Natural killer cell treated with Interleukin-12 subunit alpha and Interleukin-12 subunit beta and Interleukin-15 and Interleukin-18, amount 100 ng/mL, for 72 hours (primary cell): ENCODE data around the gene TMEM116. TPM values are rescaled to one million over a fixed set of nuclear protein-coding genes. Genes with fewer than 3 reads are reported as not detected.
A peak's percentile ranks its signal among the peaks of the same experiment; 100 is the strongest.
"Not testable (repeated sequence)": the region's sequence is repeated elsewhere in the genome, so short reads cannot be mapped to it uniquely, and the experiment has no call there.

ENCODE experiments used
- ATAC-seq, 2 donors: fragments of 150-1000 bp; cut with Tn5 transposase in 1 of 2; sonication (Bioruptor Pico), chemical (Tn5 transposase) in 1 of 2; 2 replicates each; pipeline ENCODE4 v1.10.0; 2021
- DNase-seq: peaks from one replicate; pipeline ENCODE4 v3.0.0; 2022; ENCODE audit warnings: low spot score
- H3K27ac Mint-ChIP-seq, 2 donors: 1 replicate in 1 of 2; 2 replicates in 1 of 2; pipeline ENCODE4 v1.8.0; 2022; ENCODE audit warnings: mixed read lengths in 2 of 2, mild to moderate bottlenecking in 1 of 2, moderate library complexity in 1 of 2
- H3K27me3 Mint-ChIP-seq, 2 donors: 1 replicate in 1 of 2; 2 replicates in 1 of 2; pipeline ENCODE4 v1.8.0; 2022; ENCODE audit warnings: mixed read lengths in 2 of 2
- H3K36me3 Mint-ChIP-seq: one replicate; pipeline ENCODE4 v1.8.0; 2022; ENCODE audit warnings: mixed read lengths
- H3K4me1 Mint-ChIP-seq, 2 donors: 1 replicate in 1 of 2; 2 replicates in 1 of 2; pipeline ENCODE4 v1.8.0; 2022; ENCODE audit warnings: low read depth in 2 of 2, mixed read lengths in 2 of 2, mild to moderate bottlenecking in 1 of 2
- H3K4me3 Mint-ChIP-seq: one replicate; pipeline ENCODE4 v1.8.0; 2022; ENCODE audit warnings: mixed read lengths
- H3K9me3 Mint-ChIP-seq: 2 replicates; pipeline ENCODE4 v1.8.0; 2022; ENCODE audit warnings: mixed read lengths
- total RNA-seq, 2 donors: library from RNA; stranded (reverse); gene quantifications; one replicate each; pipeline ENCODE4 v1.2.3, GENCODE V29; 2022

The TMEM116 gene
- total RNA-seq, 2 donors from 2014 or later: 6.2 to 17.3 TPM

DNA sequence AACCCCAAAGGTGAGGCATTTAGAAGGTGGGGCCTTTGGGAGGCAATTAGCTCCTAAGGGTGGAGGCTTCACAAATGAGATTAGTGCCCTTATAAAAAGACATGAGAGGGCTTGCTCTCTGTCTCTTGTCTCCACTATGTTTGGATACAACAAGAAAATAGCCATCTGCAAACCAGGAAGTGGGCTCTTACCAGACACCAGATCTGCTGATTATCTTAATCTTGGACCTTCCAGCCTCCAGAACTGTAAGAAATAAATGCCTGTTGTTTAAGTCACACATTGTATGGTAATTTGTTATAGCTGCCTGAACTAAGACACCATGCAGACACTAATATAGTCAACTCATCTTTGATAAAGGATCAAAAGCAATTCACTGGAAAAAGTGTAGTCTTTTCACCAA is 34.4 kb downstream of the TMEM116 start:
- H3K27ac Mint-ChIP-seq: no peak overlapping the region
- DNase-seq (no peak), ATAC-seq (no peak)
- no peaks in the 10 kb centered on the region for H3K36me3 Mint-ChIP-seq
- H3K27me3 Mint-ChIP-seq: no peaks in the 10 kb centered on the region
- no peaks in the 10 kb centered on the region for H3K9me3 Mint-ChIP-seq
- peaks cover under 1 to 9% of the 10 kb centered on the region in 2 donors for H3K4me1 Mint-ChIP-seq
- H3K4me3 Mint-ChIP-seq: no peak overlapping the region

DNA sequence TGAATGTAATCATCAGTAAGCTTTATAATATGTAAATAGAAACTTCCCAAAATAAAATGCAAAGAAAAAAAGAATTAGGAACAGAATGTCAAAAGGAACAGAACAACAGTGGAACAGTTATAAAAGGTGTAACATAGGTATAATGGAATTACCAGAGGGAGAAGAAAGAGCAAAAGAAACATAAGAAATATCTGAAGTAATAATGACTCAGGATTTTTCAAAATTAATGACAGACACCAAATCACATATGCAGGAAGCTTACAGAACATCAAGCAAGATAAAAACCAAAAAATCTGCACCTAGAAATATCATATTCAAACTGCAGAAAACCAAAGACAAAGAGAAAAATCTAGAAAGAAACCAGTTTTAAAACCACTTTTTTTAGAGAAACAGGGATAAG is 36.1 kb downstream of the TMEM116 start:
- no peak overlapping the region for H3K4me3 Mint-ChIP-seq
- no peaks in the 10 kb centered on the region for H3K9me3 Mint-ChIP-seq

GRCh38 chr12:111976291-111976690 is 36.7 kb downstream of the TMEM116 start:
- no peaks in the 10 kb centered on the region for H3K27me3 Mint-ChIP-seq
- peaks cover 3 to 9% of the 10 kb centered on the region in 2 donors for H3K4me1 Mint-ChIP-seq
- DNase-seq: no peak
- H3K36me3 Mint-ChIP-seq: no peaks in the 10 kb centered on the region
- no peak overlapping the region for H3K27ac Mint-ChIP-seq
- no peak overlapping the region for H3K4me3 Mint-ChIP-seq
- no peaks in the 10 kb centered on the region for H3K9me3 Mint-ChIP-seq
- no peak for ATAC-seq

More for the DNA sequence above, 36.1 kb downstream of the TMEM116 start:
- no peak overlapping the region for H3K27ac Mint-ChIP-seq
- peaks cover 3 to 9% of the 10 kb centered on the region in 2 donors for H3K4me1 Mint-ChIP-seq
- no peaks in the 10 kb centered on the region for H3K27me3 Mint-ChIP-seq
- no peak for ATAC-seq
- H3K36me3 Mint-ChIP-seq: no peaks in the 10 kb centered on the region
- DNase-seq: no peak

DNA sequence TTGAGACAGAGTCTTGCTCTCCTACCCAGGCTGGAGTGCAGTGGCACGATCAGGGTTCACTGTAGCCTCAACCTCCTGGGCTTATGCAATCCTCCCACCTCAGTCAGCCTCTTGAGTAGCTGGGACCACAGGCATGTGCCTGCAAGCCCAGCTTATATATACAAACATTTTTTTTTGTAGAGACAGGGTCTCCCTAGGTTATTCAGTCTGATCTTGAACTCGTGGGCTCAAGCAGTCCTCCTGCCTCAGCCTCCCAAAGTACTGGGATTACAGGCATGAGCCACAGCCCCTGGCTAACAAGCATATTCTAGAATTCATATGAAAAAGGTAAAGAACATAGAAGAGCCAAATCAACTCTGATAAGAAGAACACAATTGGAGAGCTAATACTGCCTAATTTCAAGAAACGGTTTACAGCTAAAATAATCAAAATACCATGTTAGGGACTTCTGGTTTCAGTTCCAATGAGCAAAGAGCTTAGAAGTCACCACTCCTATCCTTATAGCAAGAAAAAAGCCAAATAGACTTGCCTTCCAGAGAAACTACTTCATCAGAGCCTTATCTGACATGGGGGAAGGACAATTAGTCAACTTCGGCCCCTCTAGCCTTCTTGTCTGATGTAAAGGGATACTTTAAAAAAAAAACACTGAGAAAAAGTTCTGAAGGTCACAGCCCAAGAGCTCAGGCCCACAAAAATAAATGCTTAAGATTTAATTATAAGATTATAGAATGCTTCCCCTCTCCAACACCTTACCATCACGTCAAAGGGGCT is 37.6 kb downstream of the TMEM116 start:
- Mint-ChIP-seq H3K4me3 (no peak overlapping the region), H3K36me3 (no peaks in the 10 kb centered on the region)
- no peak for ATAC-seq

GRCh38 chr12:111971800-111972199 is 41.2 kb downstream of the TMEM116 start:
- Mint-ChIP-seq H3K36me3 (no peaks in the 10 kb centered on the region), H3K9me3 (no peaks in the 10 kb centered on the region), H3K27ac (no peak overlapping the region), H3K4me3 (no peak overlapping the region), H3K27me3 (no peaks in the 10 kb centered on the region), H3K4me1 (peaks cover 4 to 14% of the 10 kb centered on the region in 2 donors)
- DNase-seq (no peak), ATAC-seq (no peak)

More for the DNA sequence above, 37.6 kb downstream of the TMEM116 start:
- no peaks in the 10 kb centered on the region for H3K9me3 Mint-ChIP-seq
- H3K27ac Mint-ChIP-seq: peak overlapping the region in 1 of 2 donors; percentile 47
- peaks cover 3 to 9% of the 10 kb centered on the region in 2 donors for H3K4me1 Mint-ChIP-seq
- no peaks in the 10 kb centered on the region for H3K27me3 Mint-ChIP-seq
- DNase-seq: no peak

DNA sequence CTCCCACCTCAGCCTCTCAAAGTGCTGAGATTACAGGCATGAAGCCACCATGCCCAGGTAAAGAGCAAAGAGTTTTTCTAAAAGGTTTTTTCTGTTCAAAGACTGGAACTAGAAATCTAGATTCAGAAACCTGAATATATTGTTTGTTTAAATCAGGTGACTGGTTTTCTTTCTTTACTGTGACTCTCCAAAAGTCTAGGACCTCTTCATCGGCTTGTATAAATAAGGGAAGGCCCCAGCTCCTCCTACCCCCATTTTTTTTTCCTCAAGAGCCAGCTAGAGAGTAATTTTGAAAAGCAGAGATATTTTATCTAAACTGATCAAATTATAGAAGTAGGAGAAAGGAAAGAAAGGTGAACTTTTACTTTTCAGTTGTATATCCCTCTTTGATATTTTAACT is 48.0 kb downstream of the TMEM116 start:
- H3K4me3 Mint-ChIP-seq: no peak overlapping the region
- no peaks in the 10 kb centered on the region for H3K27me3 Mint-ChIP-seq
- peaks cover 26% of the 10 kb centered on the region for H3K36me3 Mint-ChIP-seq
- peaks cover 4% of the 10 kb centered on the region for H3K9me3 Mint-ChIP-seq
- H3K4me1 Mint-ChIP-seq: peaks cover 4 to 7% of the 10 kb centered on the region in 2 donors
- no peak overlapping the region for H3K27ac Mint-ChIP-seq
- no peak for DNase-seq
- ATAC-seq: no peak

GRCh38 chr12:111959518-111959917 is 53.4 kb downstream of the TMEM116 start:
- not testable (repeated sequence) for H3K27me3 Mint-ChIP-seq

DNA sequence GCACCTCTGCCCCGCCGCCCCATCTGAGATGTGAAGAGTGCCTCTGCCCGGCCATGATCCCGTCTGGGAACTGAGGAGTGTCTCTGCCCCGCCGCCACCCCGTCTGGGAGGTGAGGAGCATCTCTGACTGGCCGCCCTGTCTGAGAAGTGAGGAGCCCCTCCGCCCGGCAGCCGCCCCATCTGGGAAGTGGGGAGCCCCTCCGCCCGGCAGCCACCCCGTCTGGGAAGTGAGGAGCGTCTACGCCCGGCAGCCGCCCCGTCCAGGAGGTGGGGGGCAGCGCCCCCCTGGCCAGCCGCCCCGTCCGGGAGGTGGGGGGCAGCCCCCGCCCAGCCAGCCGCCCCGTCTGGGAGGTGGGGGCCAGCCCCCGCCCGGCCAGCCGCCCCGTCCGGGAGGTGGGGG is 55.7 kb downstream of the TMEM116 start:
- not testable (repeated sequence) for H3K4me3 Mint-ChIP-seq, ATAC-seq, H3K27me3 Mint-ChIP-seq, H3K27ac Mint-ChIP-seq, H3K4me1 Mint-ChIP-seq, H3K9me3 Mint-ChIP-seq, DNase-seq
- H3K36me3 Mint-ChIP-seq: peaks cover 36% of the 10 kb centered on the region

More at GRCh38 chr12:111959518-111959917, 53.4 kb downstream of the TMEM116 start:
- H3K27ac Mint-ChIP-seq, H3K4me3 Mint-ChIP-seq, H3K4me1 Mint-ChIP-seq, DNase-seq, ATAC-seq, H3K9me3 Mint-ChIP-seq: not testable (repeated sequence)
- peaks cover 40% of the 10 kb centered on the region for H3K36me3 Mint-ChIP-seq

- peaks cover 15% of the 10 kb centered on the region for H3K36me3 Mint-ChIP-seq
- no peak overlapping the region for H3K4me3 Mint-ChIP-seq
- H3K9me3 Mint-ChIP-seq: peaks cover 3% of the 10 kb centered on the region
- no peak for DNase-seq
- peaks cover 13 to 16% of the 10 kb centered on the region in 2 donors for H3K4me1 Mint-ChIP-seq
- peaks cover 0 to 4% of the 10 kb centered on the region in 2 donors for H3K27me3 Mint-ChIP-seq
- ATAC-seq: no peak
- no peak overlapping the region for H3K27ac Mint-ChIP-seq
These were observed 58.0 kb downstream of the TMEM116 start for GRCh38 chr12:111954969-111955368.

DNA sequence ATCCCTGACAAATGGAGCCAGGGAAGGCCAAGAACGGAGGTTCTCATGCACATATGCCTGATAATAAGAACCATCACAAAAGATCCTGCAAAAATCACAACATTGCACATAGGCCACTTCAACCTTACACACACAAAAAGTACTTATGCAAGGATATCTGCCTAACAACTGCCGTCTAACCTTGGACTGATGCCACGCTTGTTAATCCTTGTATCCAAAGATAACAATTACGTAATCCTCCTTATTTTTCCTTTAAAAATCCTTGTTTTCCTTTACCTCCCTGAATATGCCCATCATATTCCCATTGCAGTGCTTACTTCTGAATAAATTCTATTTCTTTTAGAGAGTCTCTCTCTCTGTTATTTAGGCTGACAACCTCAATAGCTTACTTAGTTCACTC is 59.5 kb downstream of the TMEM116 start:
- Mint-ChIP-seq H3K4me3 (no peak overlapping the region), H3K36me3 (peaks cover 5% of the 10 kb centered on the region), H3K9me3 (no peaks in the 10 kb centered on the region), H3K4me1 (peaks cover 13 to 16% of the 10 kb centered on the region in 2 donors), H3K27ac (no peak overlapping the region), H3K27me3 (peaks cover 0 to 4% of the 10 kb centered on the region in 2 donors)
- DNase-seq: no peak
- ATAC-seq: no peak

- H3K4me3 Mint-ChIP-seq, H3K27me3 Mint-ChIP-seq, H3K9me3 Mint-ChIP-seq, H3K36me3 Mint-ChIP-seq, DNase-seq, H3K27ac Mint-ChIP-seq, ATAC-seq: not testable (repeated sequence)
- peaks cover 13 to 16% of the 10 kb centered on the region in 2 donors for H3K4me1 Mint-ChIP-seq
These were observed 60.7 kb downstream of the TMEM116 start for GRCh38 chr12:111952084-111952787.

DNA sequence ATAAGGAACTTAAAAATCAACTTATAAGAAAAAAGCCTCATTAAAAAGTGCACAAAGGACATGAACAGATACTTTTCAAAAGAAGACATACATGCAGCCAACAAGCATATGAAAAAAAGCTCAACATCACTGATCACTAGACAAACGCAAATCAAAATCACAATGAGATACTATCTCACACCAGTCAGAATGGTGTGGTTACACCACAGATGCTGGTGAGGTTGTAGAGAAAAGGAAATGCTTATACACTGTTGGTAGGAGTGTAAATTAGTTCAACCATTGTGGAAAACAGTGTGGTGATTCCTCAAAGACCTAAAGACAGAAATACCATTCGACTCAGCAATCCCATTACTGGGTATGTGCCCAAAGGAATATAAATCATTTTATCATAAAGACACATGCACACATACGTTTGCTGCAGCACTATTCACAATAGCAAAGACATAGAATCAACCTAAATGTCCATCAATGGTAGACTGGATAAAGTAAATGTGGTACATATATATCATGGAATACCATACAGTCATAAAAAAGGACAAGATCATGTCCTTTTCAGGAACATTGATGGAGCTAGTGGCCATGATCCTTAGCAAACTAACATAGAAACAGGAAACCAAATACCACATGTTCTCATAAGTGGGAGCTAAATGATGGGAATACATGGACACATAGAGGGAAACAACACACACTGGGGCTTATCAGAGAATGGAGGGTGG is 61.8 kb downstream of the TMEM116 start:
- not testable (repeated sequence) for H3K27ac Mint-ChIP-seq, H3K4me3 Mint-ChIP-seq, H3K9me3 Mint-ChIP-seq, H3K27me3 Mint-ChIP-seq, H3K36me3 Mint-ChIP-seq, DNase-seq
- peaks cover 13 to 16% of the 10 kb centered on the region in 2 donors for H3K4me1 Mint-ChIP-seq
- peak in 1 of 2 donors; percentile 59 for ATAC-seq

GRCh38 chr12:111943929-111944328 is 69.0 kb downstream of the TMEM116 start:
- ATAC-seq (no peak), DNase-seq (no peak)
- Mint-ChIP-seq H3K27me3 (peaks cover 0 to 4% of the 10 kb centered on the region in 2 donors), H3K4me3 (no peak overlapping the region), H3K36me3 (no peaks in the 10 kb centered on the region), H3K27ac (peak overlapping the region in 1 of 2 donors; percentile 56), H3K4me1 (no peaks in the 10 kb centered on the region), H3K9me3 (no peaks in the 10 kb centered on the region)

DNA sequence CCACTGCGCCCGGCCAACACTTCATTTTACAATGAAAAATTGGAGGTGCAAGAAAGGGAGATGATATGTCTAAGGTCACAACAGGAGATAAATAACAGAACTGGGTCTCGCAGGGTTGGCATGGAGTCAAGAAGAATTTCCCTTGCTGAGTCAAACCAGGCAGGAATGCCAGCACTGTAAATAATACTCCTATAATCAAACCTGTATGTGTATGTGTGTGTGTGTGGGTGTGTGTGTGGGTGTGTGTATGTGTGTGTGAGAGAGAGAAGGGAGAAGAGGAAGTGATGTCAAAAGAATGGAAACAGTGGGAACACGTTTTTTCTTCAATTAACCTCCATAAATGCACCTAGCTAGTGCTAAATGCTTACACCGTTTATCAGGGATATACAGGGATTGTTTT is 70.4 kb downstream of the TMEM116 start:
- Mint-ChIP-seq H3K9me3 (no peaks in the 10 kb centered on the region), H3K4me3 (no peak overlapping the region), H3K36me3 (no peaks in the 10 kb centered on the region), H3K27me3 (no peaks in the 10 kb centered on the region), H3K4me1 (no peaks in the 10 kb centered on the region), H3K27ac (no peak overlapping the region)
- ATAC-seq (no peak), DNase-seq (no peak)
